ENCODE measurements around the gene TM4SF20.

Gene TM4SF20

DNA sequence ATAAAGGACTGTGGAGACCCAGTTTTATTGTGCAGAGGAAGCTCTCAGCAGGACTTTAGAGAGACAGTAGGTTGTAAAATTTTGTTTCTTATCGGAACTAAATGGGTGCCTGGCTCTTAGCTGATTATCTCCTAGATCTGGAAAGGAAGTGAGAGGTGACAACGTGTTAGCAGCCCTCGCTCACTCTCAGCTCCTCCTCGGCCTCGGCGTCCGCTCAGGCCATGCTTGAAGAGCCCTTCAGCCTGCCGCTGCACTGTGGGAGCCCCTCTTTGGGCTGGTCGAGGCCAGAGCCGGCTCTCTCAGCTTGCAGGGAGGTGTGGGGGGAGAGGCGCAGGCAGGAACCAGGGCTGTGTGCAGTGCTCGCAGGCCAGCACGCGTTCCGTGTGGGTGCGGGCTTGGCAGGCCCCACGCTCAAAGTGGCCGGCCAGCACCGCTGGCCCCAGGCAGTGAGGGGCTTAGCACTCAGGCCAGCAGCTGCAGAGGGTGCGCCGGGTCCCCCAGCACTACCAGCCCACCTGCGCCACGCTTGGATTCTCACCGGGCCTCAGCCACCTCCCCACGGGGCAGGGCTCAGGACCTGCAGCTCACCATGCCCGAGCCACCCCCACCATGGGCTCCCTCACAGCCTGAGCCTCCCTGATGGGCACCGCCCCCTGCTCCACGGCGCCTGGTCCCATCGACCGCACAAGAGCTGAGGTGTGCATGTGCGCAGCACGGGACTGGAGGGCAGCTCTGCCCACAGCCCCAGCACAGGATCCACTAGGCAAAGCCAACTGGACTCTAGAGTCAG, 58.6 kb downstream of the TM4SF20 start:
- DNase-seq (ENCODE audit: low read depth): no peak

DNA sequence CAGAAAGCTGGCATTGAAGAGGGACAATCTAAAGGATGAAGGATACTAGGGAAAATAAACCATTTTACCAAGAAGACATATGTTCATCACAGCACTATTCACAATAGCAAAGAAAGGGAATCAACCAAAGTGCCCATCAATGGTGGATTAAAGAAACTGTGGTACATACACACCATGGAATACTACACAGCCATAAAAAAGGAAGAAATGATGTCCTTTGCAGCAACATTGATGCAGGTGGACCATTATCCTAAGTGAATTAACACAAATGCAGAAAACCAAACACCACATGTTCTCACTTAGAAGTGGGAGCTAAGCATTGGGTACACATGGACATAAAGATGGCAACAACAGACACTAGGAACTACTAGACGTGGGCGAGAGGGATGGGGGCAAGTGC, 61.3 kb downstream of the TM4SF20 start:
- no peak for DNase-seq (ENCODE audit: low read depth)

- no peak for DNase-seq (ENCODE audit: low read depth)
These were observed 65.8 kb downstream of the TM4SF20 start for GRCh38 chr2:227313310-227313709.

DNA sequence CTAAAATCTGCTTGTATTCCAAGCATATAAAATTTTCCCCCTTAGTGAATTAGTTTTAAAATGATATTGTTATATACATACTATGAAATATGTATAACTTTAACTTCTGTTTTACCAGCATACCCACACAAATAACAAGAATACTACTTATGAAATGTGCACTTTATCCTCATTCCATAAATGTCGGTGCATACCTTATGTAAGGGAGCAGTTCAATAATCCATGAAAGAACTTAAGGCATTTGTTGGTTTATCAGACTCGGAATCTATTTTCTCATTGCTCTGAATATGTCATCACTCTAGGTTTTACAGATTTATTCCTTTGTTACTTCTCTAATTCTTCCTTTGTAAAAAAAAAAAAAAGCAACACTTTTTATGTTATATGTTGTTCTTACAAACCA, 66.5 kb downstream of the TM4SF20 start:
- no peak for DNase-seq (ENCODE audit: low read depth)

Data from HS-27A (cell line).